Kidney tubule cell (primary cell): ENCODE results near the gene EPHA3.

Source experiments
- DNase-seq: peaks from one replicate; pipeline ENCODE4 v3.0.0-alpha.2; 2018; ENCODE audit warnings: low spot score

Gene EPHA3

DNA sequence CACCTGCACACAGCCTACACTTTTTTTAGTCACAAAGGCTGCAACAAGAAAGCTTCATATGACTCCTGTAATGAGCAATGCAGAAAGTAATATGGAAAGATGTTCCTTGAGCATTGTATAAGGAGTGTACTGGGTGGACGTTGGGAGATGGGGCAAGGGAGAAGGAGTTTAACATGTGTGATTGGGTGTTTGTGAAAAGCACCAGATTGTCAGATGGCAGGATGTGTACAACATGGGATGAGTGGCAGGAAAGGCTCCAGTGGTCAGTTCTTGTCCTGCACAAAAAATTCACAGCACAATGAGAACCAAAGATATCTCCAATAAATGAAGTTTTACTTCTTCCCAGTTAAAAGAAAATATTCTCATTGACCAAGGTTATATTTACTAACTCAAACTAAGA lies 255.1 kb downstream of the EPHA3 start:
- no peak for DNase-seq

DNA sequence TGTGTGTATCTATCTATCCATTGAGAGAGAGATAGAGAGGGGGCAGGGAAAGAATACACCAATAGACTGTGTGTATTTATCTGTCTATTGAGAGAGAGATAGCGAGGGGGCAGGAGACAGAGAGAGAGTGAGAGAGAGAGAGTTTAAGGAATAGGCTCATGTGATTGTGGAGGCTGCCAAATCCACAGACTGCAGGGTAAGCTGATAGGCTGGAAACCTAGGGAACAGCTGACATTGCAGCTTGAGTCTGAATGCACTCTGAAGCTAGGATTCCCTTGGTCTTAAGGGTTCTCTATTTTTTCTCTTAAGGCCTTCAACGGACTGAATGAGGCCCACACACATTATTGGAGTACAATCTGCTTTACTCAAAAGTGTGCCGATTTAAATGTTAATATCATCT lies 255.8 kb downstream of the EPHA3 start:
- DNase-seq: no peak

DNA sequence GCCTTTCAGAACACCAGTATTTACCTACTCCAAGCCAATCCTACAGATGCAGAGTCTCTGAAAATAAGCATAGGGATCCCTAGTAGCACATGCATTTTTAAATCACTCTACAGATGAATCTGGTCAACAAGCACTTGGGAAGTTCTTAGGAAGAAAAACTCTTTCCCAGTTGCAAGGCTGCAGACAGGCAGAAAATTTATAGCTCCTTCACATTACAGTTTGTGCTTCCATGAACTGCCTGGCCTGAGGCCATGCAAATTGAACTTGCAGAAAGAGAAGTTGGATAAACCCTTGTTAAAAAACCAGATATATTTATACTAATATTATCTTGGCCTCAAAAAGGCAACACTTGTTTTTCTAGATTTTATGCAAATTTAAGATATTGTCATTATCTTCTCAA lies 256.9 kb downstream of the EPHA3 start:
- DNase-seq: no peak

DNA sequence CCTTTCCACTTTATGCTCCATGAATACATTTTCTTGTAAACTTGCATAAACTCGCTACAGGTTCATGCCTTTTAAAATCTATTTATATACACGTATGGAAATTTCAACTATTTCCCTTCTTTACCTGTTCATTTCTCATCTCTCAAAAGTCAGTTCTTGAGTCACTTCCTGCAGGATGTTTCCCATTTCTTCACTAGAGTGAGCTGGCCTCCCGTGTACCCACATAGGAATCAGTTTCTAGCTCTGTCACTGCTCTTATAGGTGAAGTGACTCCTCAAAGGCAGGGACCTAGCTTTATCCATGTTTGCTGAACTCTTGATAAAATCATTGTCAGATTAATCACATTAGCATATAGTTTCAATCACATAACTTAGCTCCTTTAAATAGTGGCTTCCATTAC lies 259.7 kb downstream of the EPHA3 start:
- DNase-seq: peak; percentile 28

DNA sequence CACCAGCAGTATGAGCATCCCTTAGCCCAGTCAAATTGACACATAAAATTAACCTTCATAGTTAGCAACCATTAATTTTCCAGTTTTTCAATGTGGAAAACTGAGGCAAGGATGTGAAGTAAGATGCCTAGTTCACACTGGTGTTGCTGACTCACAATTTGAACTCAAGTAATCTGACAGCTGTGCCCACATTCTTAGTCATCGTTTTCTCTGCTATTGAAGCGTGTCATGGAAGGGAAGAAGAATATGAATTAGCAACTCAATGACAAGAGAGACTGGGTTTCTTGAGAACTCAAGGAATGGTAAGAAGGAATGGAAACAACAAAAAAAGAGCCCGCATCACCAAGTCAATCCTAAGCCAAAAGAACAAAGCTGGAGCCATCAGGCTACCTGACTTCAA lies 261.4 kb downstream of the EPHA3 start:
- peak; percentile 75 for DNase-seq

DNA sequence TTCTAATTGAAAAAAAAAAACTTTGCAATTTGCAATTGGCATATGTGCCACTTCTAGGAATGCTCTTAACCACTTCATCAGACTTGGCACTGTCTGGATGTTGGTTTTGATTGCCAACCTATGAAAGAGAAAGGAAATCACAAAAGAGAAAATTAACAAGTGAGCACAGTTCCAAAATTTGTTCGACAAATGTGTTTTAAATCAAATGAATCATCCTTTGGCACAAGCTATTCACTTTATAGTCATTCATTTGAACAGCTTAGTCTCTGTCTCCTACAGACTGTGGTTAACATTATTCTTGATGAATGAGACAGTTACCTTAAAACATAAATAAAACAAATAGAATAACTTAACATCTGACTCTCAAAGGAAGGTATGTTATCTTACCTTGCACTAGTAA lies 265.0 kb downstream of the EPHA3 start:
- DNase-seq: no peak

DNA sequence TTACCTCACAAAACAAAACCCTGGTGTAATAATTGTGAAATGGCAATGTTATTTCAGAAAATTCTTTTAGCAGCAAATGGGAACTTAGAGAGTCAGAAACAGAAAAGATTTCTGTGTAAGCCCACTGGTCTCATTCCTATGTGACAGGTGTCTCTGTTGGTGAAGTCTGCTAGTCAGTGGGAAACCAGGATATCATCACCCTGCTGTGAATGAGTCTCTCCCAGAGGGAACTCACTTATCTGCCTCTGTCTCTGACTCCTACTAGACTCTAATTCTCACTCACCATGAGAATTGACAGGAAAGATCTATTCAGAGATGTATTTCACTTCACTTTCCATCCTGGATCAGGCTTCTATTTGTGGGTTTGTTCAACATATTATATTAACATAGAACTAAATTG lies 266.0 kb downstream of the EPHA3 start:
- DNase-seq: no peak

DNA sequence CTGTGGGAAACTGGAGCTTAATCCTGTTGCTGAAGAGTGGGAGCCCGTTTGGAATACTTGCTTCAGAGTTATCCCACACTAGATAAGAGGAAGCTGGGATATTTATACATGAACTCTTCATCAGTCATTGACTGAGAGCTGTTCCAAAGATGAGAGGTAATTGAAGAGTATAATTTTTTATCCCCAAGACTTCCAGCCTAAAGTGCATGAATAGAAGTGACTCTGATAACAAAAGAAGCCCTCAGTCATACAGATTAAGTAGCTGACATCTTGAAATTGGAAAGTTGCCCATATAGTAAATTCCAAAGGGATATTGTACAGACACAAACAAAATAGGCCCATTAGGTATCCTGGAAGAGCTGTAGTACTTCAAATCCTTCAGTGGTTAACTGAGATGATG lies 268.0 kb downstream of the EPHA3 start:
- DNase-seq: no peak

DNA sequence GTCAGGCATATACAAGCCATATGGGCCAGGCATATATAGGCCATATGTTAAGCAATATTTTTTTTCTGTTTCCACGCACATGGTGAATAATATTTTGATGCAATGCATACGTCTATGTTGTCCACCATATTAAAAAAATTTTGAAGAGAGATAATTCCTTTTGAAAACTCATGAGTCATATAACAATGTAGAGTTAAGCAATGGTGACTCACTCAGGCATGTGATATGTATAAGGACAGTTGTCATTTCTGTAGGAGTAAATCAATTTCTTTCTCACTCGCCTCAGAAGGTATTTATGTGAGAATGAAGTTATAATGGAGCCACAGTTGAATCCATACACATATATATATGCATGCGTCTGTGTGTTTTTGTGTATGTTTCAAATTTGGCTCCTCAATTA lies 272.6 kb downstream of the EPHA3 start:
- DNase-seq: peak; percentile 4

DNA sequence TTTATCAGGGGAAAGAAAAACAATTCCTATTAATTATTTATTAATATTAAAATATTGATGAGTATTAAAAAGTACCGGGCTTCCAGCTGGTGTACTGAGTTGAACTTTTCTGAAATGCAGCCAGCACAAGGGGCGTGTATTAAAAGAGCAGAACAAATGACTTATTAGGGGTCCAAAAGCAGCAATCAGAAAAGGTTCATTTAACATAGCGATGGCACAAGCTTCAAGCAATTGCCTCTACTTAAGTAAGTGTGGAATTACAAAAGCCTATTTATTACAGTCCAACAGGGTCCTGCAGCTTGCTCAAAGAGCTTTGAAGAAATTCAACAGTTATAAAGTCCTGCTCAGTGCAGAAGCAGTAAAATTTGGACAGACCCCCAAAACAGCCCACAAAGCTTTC lies 285.6 kb downstream of the EPHA3 start:
- DNase-seq: no peak

DNA sequence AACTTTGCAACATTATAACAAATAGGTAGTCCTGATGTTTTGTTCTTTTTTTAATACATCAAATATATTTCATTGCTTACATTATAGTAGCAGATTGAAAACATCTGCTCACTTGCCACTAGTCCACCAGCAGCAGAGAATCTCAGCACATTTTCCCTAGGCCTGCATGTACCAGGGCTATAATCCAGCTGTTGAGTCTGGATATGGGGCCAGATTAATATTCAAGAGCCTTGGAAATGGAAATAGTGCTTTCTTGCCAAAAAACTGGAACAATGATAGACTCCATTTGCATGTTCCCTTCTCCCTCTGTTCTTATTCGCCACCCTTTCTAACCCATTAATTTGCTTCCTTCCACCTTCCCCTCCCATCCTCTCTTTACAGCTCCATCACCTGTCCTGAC lies 288.0 kb downstream of the EPHA3 start:
- no peak for DNase-seq

DNA sequence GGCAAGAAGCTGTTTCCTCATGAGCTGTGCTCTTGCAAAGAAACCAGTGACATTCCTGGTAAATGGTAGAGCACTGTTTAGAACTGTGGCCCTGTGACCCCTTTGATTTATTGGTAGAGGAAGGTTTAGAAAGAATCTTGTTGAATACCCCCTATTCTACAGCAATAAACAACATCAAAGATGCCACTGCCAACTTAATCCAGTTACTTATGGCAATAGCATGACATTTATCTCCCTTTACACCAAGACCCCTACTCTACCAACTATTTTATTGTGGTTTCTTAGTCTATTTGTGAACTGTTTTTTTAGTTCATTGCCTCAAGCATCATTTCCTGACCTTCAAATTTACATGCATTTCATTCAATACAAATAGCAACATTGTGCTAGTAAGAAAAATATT lies 288.6 kb downstream of the EPHA3 start:
- DNase-seq: no peak

DNA sequence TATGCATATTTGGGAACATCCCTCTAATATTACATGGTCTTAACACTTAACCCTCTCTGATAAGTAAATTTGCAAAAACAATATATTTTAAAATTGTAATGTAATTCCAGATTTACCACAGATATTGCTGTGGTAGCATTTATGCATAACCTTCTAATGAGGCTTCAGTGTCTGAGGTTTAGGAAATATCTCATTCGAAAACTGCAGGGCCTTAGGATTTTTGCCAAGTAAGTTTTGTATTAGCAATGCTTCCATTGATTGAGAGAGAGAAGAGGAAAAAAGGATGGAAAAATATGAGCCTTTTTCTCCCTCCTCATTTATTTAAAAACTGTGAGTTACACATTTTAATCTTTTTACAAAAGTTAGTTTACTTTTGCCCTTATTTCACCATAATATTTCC lies 294.6 kb downstream of the EPHA3 start:
- DNase-seq: no peak

DNA sequence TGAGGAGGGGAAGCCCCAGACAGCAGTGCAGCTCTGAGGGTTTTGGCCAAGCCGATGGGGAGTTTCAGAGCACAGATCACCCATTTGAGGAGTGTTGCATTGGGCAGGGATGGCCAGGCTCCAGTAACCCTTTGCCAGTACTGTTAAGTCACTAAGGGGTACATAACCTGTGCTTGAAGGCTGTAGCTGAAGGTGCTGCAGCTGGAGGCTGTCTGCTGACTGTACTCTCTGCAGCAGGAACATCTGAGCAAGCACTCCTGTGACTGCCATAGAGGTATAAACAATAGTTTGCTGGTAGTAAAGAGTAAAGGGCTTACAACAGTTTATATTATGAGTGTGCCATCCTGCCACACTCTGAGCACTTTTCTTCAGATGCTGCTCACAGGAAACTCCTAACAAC lies 297.8 kb downstream of the EPHA3 start:
- DNase-seq: no peak

DNA sequence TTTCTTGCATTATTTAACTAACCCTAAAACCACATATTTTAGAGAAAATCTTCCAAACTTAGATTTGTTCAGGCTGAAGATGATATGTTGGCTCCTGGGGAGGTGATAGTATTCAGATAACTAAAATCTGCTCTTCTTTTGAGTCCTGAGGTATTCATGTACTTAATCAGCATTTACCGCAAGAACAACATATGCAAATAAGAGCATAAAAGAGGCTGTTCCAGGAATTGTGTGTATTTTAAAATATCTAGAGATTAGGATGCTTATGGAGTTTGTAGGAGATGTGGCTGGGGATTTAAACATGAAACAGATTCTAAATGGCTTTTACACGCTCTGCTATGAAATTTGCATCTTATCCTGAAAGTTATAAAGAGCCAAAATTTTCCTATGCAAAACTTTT lies 298.2 kb downstream of the EPHA3 start:
- no peak for DNase-seq

DNA sequence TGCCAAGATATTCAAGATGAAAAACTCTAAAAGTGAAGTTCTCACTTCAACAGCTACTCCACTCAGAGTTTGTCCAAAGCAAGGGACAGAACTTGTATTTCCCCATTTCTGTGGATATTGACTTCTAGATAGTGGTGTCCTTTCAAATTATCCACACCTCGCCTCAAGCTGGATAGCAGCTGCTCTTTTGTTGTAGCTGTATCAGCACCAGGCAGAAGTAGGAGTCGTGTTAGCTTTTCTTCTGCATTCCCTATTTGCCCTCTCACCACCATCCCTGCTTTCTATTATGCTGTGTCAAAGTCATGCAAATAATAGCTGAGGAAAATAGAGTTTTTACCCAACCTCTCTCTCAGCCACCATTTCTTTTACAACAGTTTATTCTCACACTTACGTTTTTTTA lies 303.8 kb downstream of the EPHA3 start:
- DNase-seq: no peak

DNA sequence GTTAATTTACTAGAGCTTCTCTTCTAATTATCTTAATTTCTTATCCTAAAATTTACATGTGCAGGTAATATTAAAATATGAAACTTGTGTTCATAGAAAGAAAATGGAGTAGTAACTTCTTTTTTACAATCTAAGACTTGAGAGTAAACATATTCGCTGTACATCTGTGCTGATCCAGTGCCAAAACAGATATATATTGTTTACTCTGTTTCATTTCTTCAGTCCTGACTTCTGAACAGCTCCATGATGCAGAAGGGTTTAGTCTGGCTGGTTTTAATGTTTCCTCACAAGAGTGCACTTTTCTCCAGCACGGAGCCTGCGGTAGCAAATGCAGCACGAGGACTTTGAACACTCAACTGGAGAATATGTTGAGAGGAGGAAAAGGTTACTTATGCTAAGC lies 306.8 kb downstream of the EPHA3 start:
- no peak for DNase-seq

DNA sequence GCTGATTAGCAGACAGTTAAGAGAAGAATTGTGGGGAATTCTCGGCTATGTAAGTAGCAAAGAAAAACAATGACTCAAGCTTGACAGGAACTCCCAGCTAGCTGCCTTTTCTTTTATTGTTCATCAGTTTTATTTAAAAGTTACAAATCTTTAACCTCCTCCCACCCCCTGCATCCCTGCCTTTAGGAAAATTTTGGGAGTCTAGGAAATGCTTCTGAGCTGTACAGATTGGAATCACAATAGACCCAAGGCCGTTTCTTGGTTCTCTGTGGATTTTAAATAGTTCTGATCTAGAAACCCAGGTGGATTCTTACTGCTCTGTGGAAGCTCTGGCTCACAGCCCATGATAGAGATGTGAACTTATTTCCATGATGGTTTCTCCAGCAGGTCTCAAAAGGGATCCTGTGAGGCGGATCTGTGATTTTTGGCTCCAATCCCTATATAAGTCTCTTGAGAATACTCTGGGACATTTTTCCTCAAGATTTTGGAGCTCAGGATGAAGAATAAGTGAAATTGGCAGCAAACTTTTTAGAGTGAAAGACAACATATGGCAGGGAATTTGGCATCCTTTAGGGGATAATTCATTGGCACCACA lies 312.3 kb downstream of the EPHA3 start:
- DNase-seq: no peak

DNA sequence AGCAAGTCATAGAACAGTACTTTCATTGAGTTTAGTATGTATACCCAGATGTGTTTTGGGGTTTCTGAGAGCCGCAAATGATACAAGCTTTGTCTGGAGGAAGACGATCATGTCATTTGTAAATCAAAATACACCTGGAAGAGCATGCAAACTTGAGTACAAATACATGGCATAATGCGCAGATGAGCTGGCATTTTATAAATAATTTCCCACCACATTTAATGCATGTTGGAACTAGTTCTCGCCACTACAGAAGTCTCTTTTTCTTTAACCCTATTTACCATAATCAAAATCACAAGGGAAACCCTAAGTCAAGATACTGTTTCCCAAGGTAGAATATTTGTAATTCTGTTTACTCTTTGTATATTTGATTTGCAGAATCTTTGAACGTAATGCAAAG lies 318.6 kb downstream of the EPHA3 start:
- DNase-seq: no peak

DNA sequence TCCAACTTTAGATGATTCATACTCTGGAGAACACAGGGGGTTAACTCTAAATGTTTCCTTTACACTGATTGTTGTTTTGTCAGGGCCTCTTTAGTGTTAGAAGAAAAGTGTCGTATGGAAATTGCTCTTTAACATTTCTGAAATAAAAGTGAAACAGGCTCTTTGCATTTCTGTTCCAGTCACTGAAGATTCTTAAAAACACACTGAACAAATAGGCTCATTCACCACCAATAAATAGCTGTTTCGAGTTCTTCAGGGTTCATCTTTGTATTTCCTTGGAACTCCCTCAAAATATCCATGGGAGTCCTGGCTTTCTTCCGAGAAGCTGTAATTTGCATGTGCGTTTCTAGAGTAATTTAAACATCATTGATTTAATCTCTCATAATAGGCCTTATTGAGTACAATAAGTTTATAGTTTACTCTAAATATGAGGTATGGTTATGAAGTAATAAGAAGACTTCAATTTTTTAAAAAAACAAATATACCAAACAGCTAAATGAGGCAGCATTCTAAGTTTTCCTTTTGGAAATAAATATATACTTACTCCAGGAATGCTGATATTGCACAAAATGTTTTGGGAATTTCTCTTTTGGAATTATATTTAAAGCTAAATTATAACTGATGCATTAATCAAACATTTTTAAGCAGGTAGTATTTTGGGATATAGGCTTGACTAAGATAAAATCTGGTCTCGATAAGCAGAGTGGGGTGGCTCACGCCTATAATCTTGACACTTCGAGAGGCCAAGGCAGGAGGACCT lies 327.4 kb downstream of the EPHA3 start:
- no peak for DNase-seq

DNA sequence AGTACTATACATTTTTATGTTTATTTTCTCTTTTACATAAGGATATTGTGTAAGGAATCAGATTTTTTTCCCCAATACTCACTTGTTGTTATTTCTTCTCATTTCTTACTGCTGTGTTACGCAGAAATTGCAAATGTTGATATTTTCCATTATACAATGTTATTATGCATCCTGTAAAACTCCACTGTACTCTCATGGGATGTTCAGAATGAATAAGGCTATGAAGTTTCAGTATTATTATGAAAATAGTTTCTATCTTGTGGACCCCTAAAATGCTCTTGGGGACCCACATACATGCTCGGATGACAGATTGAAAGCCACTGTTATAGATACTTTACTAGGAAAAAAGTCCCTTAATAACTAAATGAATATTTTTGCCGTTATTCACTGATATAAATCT lies 329.4 kb downstream of the EPHA3 start:
- no peak for DNase-seq

DNA sequence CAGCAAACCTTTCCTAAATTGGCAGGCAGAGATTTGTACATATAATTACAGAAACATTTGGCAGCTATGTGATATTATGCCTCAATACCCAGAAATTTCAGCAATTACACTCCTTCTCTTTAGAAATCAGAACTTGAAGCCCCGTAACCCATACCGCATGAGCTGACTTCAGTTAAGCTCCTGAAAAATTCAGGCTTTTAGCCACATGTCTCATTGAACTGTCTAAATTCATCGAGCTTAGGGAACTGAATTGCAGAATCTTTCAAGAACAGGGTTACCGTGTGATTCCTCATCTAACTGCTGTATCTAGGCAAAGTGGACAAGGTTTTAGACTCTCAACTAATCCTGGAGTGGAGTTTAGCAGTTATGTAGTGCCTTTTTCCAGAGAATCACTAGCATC lies 333.0 kb downstream of the EPHA3 start:
- no peak for DNase-seq

DNA sequence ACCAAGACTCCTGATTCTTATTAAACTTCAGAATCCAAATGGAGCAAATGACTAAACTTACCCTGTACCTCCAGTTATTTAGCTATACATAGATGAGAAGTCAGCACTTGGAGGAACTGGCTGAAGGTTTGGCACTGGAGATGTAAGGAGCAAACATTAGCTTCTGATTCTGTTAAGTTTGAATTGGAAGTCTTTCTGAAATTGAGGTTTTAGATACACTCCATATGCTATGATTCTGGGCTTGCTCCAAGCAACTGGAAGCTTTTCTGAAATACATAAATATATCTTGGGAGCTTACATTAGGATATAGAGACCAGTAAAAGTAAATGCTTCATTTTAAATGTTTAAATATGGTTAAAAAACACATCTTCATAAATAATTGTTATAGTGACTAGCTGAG lies 333.7 kb downstream of the EPHA3 start:
- DNase-seq: no peak

DNA sequence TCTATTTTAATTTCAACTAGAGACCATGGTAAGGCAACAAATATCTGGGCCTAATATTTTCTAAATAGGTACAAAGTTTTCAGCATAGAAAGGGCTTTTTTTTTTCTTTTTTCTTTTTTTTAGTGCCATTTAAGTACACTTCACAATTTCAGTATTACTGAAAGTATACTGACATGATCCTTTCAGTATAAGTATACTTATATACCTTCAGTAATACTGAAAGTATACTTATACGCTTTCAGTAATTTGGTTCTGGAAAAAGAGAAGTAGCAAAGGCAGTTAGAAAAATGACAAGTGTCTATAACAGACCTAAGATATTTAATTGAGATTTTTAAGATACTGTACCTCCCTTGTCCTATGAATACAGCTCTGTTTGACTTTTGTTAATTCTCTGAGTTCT lies 339.2 kb downstream of the EPHA3 start:
- DNase-seq: no peak
